ENCODE data around the gene VIPR2.

Gene VIPR2

GRCh38 chr7:159094919-159095915 is 49.5 kb downstream of the VIPR2 start:
- H3K4me1 Mint-ChIP-seq: no peaks in the 10 kb centered on the region

GRCh38 chr7:159094023-159094740 is 50.5 kb downstream of the VIPR2 start:
- DNase-seq (ENCODE audit: low spot score in 2 of 2) (no peak), ATAC-seq (ENCODE audit: low read depth) (no peak)
- H3K27ac Mint-ChIP-seq: no peak overlapping the region
- H3K9me3 Mint-ChIP-seq: no peaks in the 10 kb centered on the region
- H3K36me3 Mint-ChIP-seq: no peaks in the 10 kb centered on the region
- H3K4me3 Mint-ChIP-seq: no peak overlapping the region
- no peaks in the 10 kb centered on the region for H3K27me3 Mint-ChIP-seq
- no peaks in the 10 kb centered on the region for H3K4me1 Mint-ChIP-seq

More at GRCh38 chr7:159094919-159095915, 49.5 kb downstream of the VIPR2 start:
- H3K4me3 Mint-ChIP-seq: no peak overlapping the region
- ATAC-seq (ENCODE audit: low read depth) (no peak), DNase-seq (ENCODE audit: low spot score in 2 of 2) (no peak)
- no peaks in the 10 kb centered on the region for H3K36me3 Mint-ChIP-seq
- H3K9me3 Mint-ChIP-seq: no peaks in the 10 kb centered on the region
- no peaks in the 10 kb centered on the region for H3K27me3 Mint-ChIP-seq
- H3K27ac Mint-ChIP-seq: no peak overlapping the region

- Mint-ChIP-seq H3K36me3 (no peaks in the 10 kb centered on the region), H3K9me3 (no peaks in the 10 kb centered on the region), H3K4me1 (no peaks in the 10 kb centered on the region), H3K27me3 (no peaks in the 10 kb centered on the region), H3K27ac (no peak overlapping the region), H3K4me3 (no peak overlapping the region)
- ATAC-seq (ENCODE audit: low read depth) (no peak), DNase-seq (ENCODE audit: low spot score in 2 of 2) (no peak)
Observed at GRCh38 chr7:159093351-159093971, 51.2 kb downstream of the VIPR2 start.

- DNase-seq (ENCODE audit: low spot score in 2 of 2) (no peak), ATAC-seq (ENCODE audit: low read depth) (no peak)
- Mint-ChIP-seq H3K27ac (no peak overlapping the region), H3K27me3 (no peaks in the 10 kb centered on the region), H3K4me1 (no peaks in the 10 kb centered on the region), H3K9me3 (no peaks in the 10 kb centered on the region), H3K4me3 (no peak overlapping the region), H3K36me3 (no peaks in the 10 kb centered on the region)
Observed at GRCh38 chr7:159092701-159093121, 52.0 kb downstream of the VIPR2 start.

- ATAC-seq (ENCODE audit: low read depth) (no peak), DNase-seq (ENCODE audit: low spot score in 2 of 2) (no peak)
- no peak overlapping the region for H3K4me3 Mint-ChIP-seq
- H3K9me3 Mint-ChIP-seq: no peaks in the 10 kb centered on the region
- no peaks in the 10 kb centered on the region for H3K4me1 Mint-ChIP-seq
- no peaks in the 10 kb centered on the region for H3K27me3 Mint-ChIP-seq
- no peaks in the 10 kb centered on the region for H3K36me3 Mint-ChIP-seq
- H3K27ac Mint-ChIP-seq: no peak overlapping the region
Observed at GRCh38 chr7:159091480-159092475, 52.9 kb downstream of the VIPR2 start.

GRCh38 chr7:159091041-159091440 is 53.6 kb downstream of the VIPR2 start:
- H3K36me3 Mint-ChIP-seq: no peaks in the 10 kb centered on the region
- H3K9me3 Mint-ChIP-seq: no peaks in the 10 kb centered on the region
- H3K27ac Mint-ChIP-seq: no peak overlapping the region
- H3K4me3 Mint-ChIP-seq: no peak overlapping the region
- DNase-seq (ENCODE audit: low spot score in 2 of 2): no peak
- no peaks in the 10 kb centered on the region for H3K4me1 Mint-ChIP-seq
- ATAC-seq (ENCODE audit: low read depth): no peak
- H3K27me3 Mint-ChIP-seq: no peaks in the 10 kb centered on the region

GRCh38 chr7:159088016-159088865 is 56.4 kb downstream of the VIPR2 start:
- H3K4me1 Mint-ChIP-seq: no peaks in the 10 kb centered on the region
- no peak overlapping the region for H3K4me3 Mint-ChIP-seq
- DNase-seq (ENCODE audit: low spot score in 2 of 2) (no peak), ATAC-seq (ENCODE audit: low read depth) (no peak)
- H3K27ac Mint-ChIP-seq: no peak overlapping the region
- no peaks in the 10 kb centered on the region for H3K36me3 Mint-ChIP-seq
- H3K9me3 Mint-ChIP-seq: no peaks in the 10 kb centered on the region
- peaks cover 3% of the 10 kb centered on the region for H3K27me3 Mint-ChIP-seq

- DNase-seq (ENCODE audit: low spot score in 2 of 2): no peak
- no peak overlapping the region for H3K4me3 Mint-ChIP-seq
- no peak overlapping the region for H3K27ac Mint-ChIP-seq
- peaks cover 3% of the 10 kb centered on the region for H3K27me3 Mint-ChIP-seq
- no peaks in the 10 kb centered on the region for H3K36me3 Mint-ChIP-seq
- H3K4me1 Mint-ChIP-seq: no peaks in the 10 kb centered on the region
- no peak for ATAC-seq (ENCODE audit: low read depth)
- H3K9me3 Mint-ChIP-seq: no peaks in the 10 kb centered on the region
Observed at GRCh38 chr7:159086301-159086925, 58.3 kb downstream of the VIPR2 start.

- H3K27me3 Mint-ChIP-seq: peaks cover 3% of the 10 kb centered on the region
- no peak for DNase-seq (ENCODE audit: low spot score in 2 of 2)
- H3K27ac Mint-ChIP-seq: no peak overlapping the region
- ATAC-seq (ENCODE audit: low read depth): no peak
- no peaks in the 10 kb centered on the region for H3K9me3 Mint-ChIP-seq
- no peaks in the 10 kb centered on the region for H3K4me1 Mint-ChIP-seq
- no peak overlapping the region for H3K4me3 Mint-ChIP-seq
- no peaks in the 10 kb centered on the region for H3K36me3 Mint-ChIP-seq
Observed at GRCh38 chr7:159084069-159084801, 60.4 kb downstream of the VIPR2 start.

GRCh38 chr7:159083698-159084068 is 61.0 kb downstream of the VIPR2 start:
- Mint-ChIP-seq H3K4me3 (no peak overlapping the region), H3K4me1 (no peaks in the 10 kb centered on the region), H3K9me3 (no peaks in the 10 kb centered on the region), H3K27ac (no peak overlapping the region), H3K27me3 (peaks cover 3% of the 10 kb centered on the region), H3K36me3 (no peaks in the 10 kb centered on the region)
- ATAC-seq (ENCODE audit: low read depth) (no peak), DNase-seq (ENCODE audit: low spot score in 2 of 2) (no peak)

- DNase-seq (ENCODE audit: low spot score in 2 of 2) (no peak), ATAC-seq (ENCODE audit: low read depth) (no peak)
- Mint-ChIP-seq H3K4me1 (no peaks in the 10 kb centered on the region), H3K36me3 (no peaks in the 10 kb centered on the region), H3K27me3 (peaks cover 3% of the 10 kb centered on the region), H3K9me3 (no peaks in the 10 kb centered on the region), H3K4me3 (no peak overlapping the region), H3K27ac (no peak overlapping the region)
Observed at GRCh38 chr7:159083001-159083697, 61.5 kb downstream of the VIPR2 start.

All from memory B cell (primary cell).